GM12872 (cell line): ENCODE results near the gene ECD.

Experiments
- CTCF ChIP-seq: IDR thresholded peaks from 3 replicates; pipeline ENCODE4 v1.5.1; 2011; ENCODE audit warnings: low read depth, mild to moderate bottlenecking, low read length, moderate library complexity; ENCODE audit not compliant: insufficient read depth

ECD gene

DNA sequence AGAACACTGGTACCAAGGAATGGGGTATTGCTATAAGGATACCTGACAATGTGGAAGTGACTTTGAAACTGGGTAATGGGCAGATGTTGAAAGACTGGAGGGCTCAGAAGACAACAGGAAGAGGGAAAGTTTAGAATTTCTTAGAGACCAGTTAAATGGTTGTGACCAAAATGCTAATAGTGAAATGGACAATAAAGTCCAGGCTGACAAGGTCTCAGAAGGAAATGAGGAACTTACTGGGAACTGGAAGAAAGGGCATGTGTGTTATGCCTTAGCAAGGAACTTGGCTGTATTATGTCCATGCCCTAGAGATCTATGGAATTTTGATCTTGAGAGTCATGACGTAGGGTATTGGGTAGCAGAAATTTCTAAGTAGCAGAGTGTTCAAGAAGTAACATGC, 38.1 kb upstream of the ECD start:
- no peak for TF ChIP-seq CTCF

GRCh38 chr10:73205081-73205480, 37.3 kb upstream of the ECD start:
- TF ChIP-seq CTCF = no peak

- no peak for TF ChIP-seq CTCF
These were observed 22.4 kb upstream of the ECD start for GRCh38 chr10:73190188-73190587.

DNA sequence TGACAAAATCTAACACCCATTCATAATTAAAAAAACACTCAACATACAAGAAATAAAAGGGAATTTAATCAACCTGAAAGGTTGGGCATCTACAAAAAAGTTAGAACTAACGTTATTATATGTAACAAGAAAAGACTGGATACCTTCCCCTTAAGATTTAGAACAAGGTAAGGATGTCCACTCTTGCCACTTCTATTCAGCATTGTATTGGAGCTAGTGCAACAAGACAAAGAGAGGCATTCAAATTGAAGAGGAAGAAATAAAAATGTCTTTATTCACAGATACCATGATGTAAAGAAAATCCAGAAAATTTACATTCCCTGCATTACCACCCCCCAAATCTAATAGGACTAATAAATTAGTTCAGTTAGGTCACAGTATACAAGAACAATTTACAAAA, 18.5 kb upstream of the ECD start:
- no peak for TF ChIP-seq CTCF

GRCh38 chr10:73183667-73184281, 16.0 kb upstream of the ECD start:
- no peak for TF ChIP-seq CTCF

GRCh38 chr10:73182568-73182967, 14.8 kb upstream of the ECD start:
- no peak for TF ChIP-seq CTCF

DNA sequence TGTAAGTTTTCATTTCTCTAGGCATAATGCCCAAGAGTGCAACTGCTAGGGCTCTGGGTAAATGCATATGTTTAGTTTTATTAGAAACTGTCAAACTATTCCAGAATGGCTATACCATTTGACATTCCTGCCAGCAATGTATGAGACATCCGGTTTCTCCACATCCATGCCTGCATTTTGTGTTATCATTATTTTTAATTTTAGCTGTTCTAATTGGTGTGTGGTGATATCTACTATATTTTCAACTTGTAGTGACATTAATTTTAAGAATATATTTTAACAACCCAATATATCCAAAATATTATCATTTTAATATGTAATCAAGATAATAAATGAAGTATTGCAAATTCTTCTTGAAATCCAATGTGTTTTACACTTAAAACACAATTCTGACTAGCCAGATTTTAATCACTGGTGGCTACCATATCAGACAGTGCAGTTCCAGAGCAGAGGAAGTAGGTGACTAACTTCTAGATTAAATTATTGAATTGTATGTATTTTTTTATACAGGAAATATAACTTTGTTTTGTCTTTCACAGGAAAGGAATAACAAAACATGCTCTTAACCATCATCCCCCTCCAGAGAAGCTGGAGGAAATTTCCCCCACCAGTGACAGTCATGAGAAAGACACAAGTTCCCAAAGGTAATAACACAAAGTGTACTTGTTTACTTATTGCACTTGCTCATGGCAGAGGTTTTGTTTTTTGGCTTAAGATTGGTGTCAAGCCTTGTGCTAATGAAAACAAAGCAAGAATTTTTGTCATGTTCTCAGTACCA, 6.5 kb upstream of the ECD start:
- no peak for TF ChIP-seq CTCF
